Liver (tissue), 9 donors: Measurements from ENCODE around the gene LSAMP. TPM values are rescaled to one million over a fixed set of nuclear protein-coding genes. Genes with fewer than 3 reads are reported as not detected.

Experiments
- DNase-seq: peaks from one replicate; pipeline ENCODE4 v3.0.0-alpha.2; 2017; ENCODE audit warnings: low spot score
- H3K27ac ChIP-seq, 2 donors: one replicate each; pipeline ENCODE4 v1.7.0; 2013; ENCODE audit warnings: inconsistent platforms in 2 of 2, low read length in 2 of 2, control low read depth in 1 of 2, low read depth in 1 of 2, mild to moderate bottlenecking in 1 of 2
- H3K27me3 ChIP-seq, 4 donors: one replicate each; pipeline versions ENCODE4 v1.6.1 to v1.7.0; 2013; ENCODE audit warnings: low read length in 3 of 4, inconsistent platforms in 1 of 4, mild to moderate bottlenecking in 1 of 4, moderate library complexity in 1 of 4; ENCODE audit not compliant: control insufficient read depth in 4 of 4, insufficient read depth in 4 of 4
- H3K36me3 ChIP-seq, 4 donors: one replicate each; pipeline versions ENCODE4 v1.6.1 to v1.7.0; 2013; ENCODE audit warnings: low read length in 3 of 4, mild to moderate bottlenecking in 3 of 4, low read depth in 1 of 4, moderate library complexity in 1 of 4; ENCODE audit not compliant: control insufficient read depth in 4 of 4, insufficient read depth in 3 of 4
- H3K4me1 ChIP-seq, 4 donors: one replicate each; pipeline versions ENCODE4 v1.6.1 to v1.7.0; 2013; ENCODE audit warnings: low read length in 3 of 4, mild to moderate bottlenecking in 3 of 4, moderate library complexity in 1 of 4; ENCODE audit not compliant: control insufficient read depth in 4 of 4, insufficient read depth in 4 of 4
- H3K4me3 ChIP-seq, 3 donors: one replicate each; pipeline versions ENCODE4 v1.6.1 to v1.7.0; 2013; ENCODE audit warnings: low read length in 3 of 3, control low read depth in 1 of 3, low read depth in 1 of 3, mild to moderate bottlenecking in 1 of 3
- H3K9ac ChIP-seq, 2 donors: one replicate each; pipeline ENCODE4 v1.7.0; 2013; ENCODE audit warnings: low read length in 2 of 2, mild to moderate bottlenecking in 2 of 2, moderate library complexity in 2 of 2, control low read depth in 1 of 2, low read depth in 1 of 2
- H3K9me3 ChIP-seq, 4 donors: one replicate each; pipeline versions ENCODE4 v1.6.1 to v1.7.0; 2013; ENCODE audit warnings: low read length in 3 of 4; ENCODE audit not compliant: control insufficient read depth in 4 of 4
- EGR1 ChIP-seq, 2 donors: IDR thresholded peaks; 2 replicates each; pipeline ENCODE4 v1.6.1; 2016 to 2018; ENCODE audit warnings: antibody characterized with exemption in 2 of 2, low read depth in 2 of 2
- FOXA1 ChIP-seq: IDR thresholded peaks from 2 replicates; pipeline ENCODE4 v1.6.1; 2016; ENCODE audit warnings: antibody characterized with exemption
- FOXA2 ChIP-seq: IDR thresholded peaks from 2 replicates; pipeline ENCODE4 v1.6.1; 2016; ENCODE audit warnings: antibody characterized with exemption
- HNF4G ChIP-seq: IDR thresholded peaks from 2 replicates; pipeline ENCODE4 v1.6.1; 2016; ENCODE audit warnings: antibody characterized with exemption
- JUND ChIP-seq, 2 donors: IDR thresholded peaks; 2 replicates each; pipeline ENCODE4 v1.6.1; 2016; ENCODE audit warnings: antibody characterized with exemption in 2 of 2
- NR2F2 ChIP-seq: IDR thresholded peaks from 2 replicates; pipeline ENCODE4 v1.6.1; 2016; ENCODE audit warnings: antibody characterized with exemption
- RAD21 ChIP-seq, 2 donors: IDR thresholded peaks; 2 replicates each; pipeline ENCODE4 v1.6.1; 2016; ENCODE audit warnings: antibody characterized with exemption in 2 of 2, mild to moderate bottlenecking in 2 of 2
- RXRA ChIP-seq, 2 donors: IDR thresholded peaks; 2 replicates each; pipeline ENCODE4 v1.6.1; 2017 to 2018; ENCODE audit warnings: antibody characterized with exemption in 2 of 2, mild to moderate bottlenecking in 1 of 2
- SP1 ChIP-seq: IDR thresholded peaks from 2 replicates; pipeline ENCODE4 v1.6.1; 2018; ENCODE audit warnings: antibody characterized with exemption, mild to moderate bottlenecking
- ZBTB33 ChIP-seq: IDR thresholded peaks from 2 replicates; pipeline ENCODE4 v1.6.1; 2016; ENCODE audit warnings: antibody characterized with exemption
- WGBS: extraction: QIAGEN DNeasy Blood & Tissue Kit; methylation state at CpG from one replicate; pipeline ENCODE4 v1.1.7; 2013; 5-methylcytosine and 5-hydroxymethylcytosine counted together
- polyA plus RNA-seq, 2 donors: library from polyadenylated mRNA; stranded (reverse) in 1 of 2; unstranded in 1 of 2; fragments of 200-250 nt in 1 of 2; fragments of >200 nt in 1 of 2; fragmentation: Nextera tagmentation in 1 of 2; extraction: Ambion mirVana in 1 of 2; gene quantifications; one replicate each; pipeline versions ENCODE4 v1.2.1 to v1.2.3, GENCODE V29; 2013 to 2015
- total RNA-seq, 2 donors: library from RNA; depleted of rRNA; stranded (reverse); fragments of >200 nt; gene quantifications; one replicate each; pipeline ENCODE4 v1.2.3, GENCODE V29; 2014
- TF ChIP-seq, protein P1 (sequence below): fragments of 150-350 bp; IDR thresholded peaks from 2 replicates; pipeline ENCODE4 v1.5.1; 2017; ENCODE audit warnings: improper control_type of control experiment, low read depth, low read length; ENCODE audit not compliant: missing input control
- TF ChIP-seq, protein P2 (sequence below): IDR thresholded peaks from 2 replicates; pipeline ENCODE4 v1.6.1; 2016; ENCODE audit warnings: antibody characterized with exemption
- donor health status: healthy.
- donor health status: healthy.
- donor health status: healthy.
- donor health status: healthy.
- donor health status: healthy.

The LSAMP gene
- total and polyA plus RNA-seq, 4 donors: 0.01 to 0.17 (median 0.06) TPM

DNA sequence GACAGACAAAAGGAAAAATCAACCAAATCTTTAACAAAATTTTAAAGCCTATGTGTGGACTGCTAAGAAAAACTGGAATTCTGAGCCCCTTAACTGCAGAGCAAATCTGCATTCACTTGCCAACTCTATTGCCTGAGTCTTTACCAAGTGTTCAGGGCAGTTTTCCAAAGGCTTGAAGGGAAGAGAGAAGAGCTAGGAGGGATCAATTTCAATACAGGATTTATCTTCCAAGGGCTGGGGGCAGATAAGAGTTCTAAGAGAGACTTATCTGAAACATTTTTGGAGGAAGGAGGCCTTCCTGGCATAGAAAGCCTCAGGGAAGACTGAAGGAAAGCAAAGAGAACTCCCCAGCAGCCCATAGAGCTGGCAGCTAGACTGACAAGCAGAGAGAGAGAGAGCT is 31.4 kb upstream of the LSAMP start:
- no peak overlapping the region for H3K4me3 ChIP-seq
- peaks cover 0 to 6% (median under 1%) of the 10 kb centered on the region in 4 donors for H3K9me3 ChIP-seq
- no peak for DNase-seq
- TF ChIP-seq, protein P1, sequence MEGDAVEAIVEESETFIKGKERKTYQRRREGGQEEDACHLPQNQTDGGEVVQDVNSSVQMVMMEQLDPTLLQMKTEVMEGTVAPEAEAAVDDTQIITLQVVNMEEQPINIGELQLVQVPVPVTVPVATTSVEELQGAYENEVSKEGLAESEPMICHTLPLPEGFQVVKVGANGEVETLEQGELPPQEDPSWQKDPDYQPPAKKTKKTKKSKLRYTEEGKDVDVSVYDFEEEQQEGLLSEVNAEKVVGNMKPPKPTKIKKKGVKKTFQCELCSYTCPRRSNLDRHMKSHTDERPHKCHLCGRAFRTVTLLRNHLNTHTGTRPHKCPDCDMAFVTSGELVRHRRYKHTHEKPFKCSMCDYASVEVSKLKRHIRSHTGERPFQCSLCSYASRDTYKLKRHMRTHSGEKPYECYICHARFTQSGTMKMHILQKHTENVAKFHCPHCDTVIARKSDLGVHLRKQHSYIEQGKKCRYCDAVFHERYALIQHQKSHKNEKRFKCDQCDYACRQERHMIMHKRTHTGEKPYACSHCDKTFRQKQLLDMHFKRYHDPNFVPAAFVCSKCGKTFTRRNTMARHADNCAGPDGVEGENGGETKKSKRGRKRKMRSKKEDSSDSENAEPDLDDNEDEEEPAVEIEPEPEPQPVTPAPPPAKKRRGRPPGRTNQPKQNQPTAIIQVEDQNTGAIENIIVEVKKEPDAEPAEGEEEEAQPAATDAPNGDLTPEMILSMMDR: no peak
- TF ChIP-seq HNF4G: no peak
- no peak for TF ChIP-seq ZBTB33
- no peak for TF ChIP-seq FOXA1
- TF ChIP-seq RXRA (IDR thresholded peaks at IDR 0.05): no peak
- no peak for TF ChIP-seq SP1
- TF ChIP-seq RAD21 (IDR thresholded peaks at IDR 0.05): no peak
- no peak for TF ChIP-seq JUND (IDR thresholded peaks at IDR 0.05)
- no peak overlapping the region for H3K27ac ChIP-seq
- H3K36me3 ChIP-seq: no peaks in the 10 kb centered on the region
- no peaks in the 10 kb centered on the region for H3K4me1 ChIP-seq
- no peak overlapping the region for H3K9ac ChIP-seq
- H3K27me3 ChIP-seq: peaks cover 0 to 5% (median 0%) of the 10 kb centered on the region in 4 donors

GRCh38 chr3:116474801-116475200 is 29.5 kb upstream of the LSAMP start:
- H3K27ac ChIP-seq: no peak overlapping the region
- TF ChIP-seq FOXA2: no peak
- H3K36me3 ChIP-seq: no peaks in the 10 kb centered on the region
- H3K9me3 ChIP-seq: peaks cover 0 to 6% (median under 1%) of the 10 kb centered on the region in 4 donors
- peaks cover 0 to 5% (median 0%) of the 10 kb centered on the region in 4 donors for H3K27me3 ChIP-seq
- H3K9ac ChIP-seq: no peak overlapping the region
- H3K4me3 ChIP-seq: no peak overlapping the region
- no peak for DNase-seq
- no peaks in the 10 kb centered on the region for H3K4me1 ChIP-seq

DNA sequence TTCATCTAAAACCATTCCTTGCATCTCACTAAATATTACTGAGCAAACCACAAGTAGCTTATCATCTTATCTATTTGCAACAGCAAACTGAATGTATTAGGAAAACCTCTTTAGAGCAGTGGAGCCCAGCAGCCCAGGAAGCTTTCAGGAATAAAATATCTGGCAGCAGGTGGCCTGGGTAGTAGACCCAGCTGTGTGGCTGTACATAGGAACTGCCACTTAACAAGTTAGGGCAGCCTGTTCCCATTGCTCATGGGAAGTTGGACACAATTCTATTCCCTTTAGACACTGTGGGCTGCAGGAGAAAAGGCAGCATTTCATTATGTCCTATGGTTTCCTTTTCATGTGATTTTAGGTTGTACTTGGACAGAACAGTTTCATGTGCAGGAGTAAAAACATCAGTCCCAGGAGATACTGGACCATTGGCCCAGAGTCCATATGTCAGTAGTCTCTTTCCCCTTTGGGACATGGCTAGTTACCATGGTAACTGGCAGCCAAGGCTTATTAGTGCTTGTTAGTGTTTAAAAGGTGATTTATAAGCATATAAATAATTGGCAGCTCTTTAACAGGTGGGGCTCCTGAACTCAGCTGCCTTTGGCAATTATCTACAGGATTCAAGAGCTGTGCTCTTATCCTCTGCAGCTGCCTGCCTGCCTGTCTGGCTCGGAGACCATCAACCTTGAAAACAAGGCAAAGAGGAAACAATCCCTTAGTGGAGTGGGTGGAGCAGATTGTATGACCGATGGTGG is 28.9 kb upstream of the LSAMP start:
- no peak overlapping the region for H3K4me3 ChIP-seq
- H3K9ac ChIP-seq: no peak overlapping the region
- WGBS: 17% methylated on average over 2 of the region's 2 CpGs
- DNase-seq: no peak
- no peak overlapping the region for H3K27ac ChIP-seq
- H3K4me1 ChIP-seq: no peaks in the 10 kb centered on the region
- H3K27me3 ChIP-seq: peaks cover 0 to 5% (median 0%) of the 10 kb centered on the region in 4 donors
- peaks cover 0 to 5% (median under 1%) of the 10 kb centered on the region in 4 donors for H3K9me3 ChIP-seq
- no peaks in the 10 kb centered on the region for H3K36me3 ChIP-seq
- TF ChIP-seq EGR1 (IDR thresholded peaks at IDR 0.05; ENCODE audit: low read depth in 2 of 2) (no peak), FOXA1 (no peak), NR2F2 (no peak), FOXA2 (no peak)
- TF ChIP-seq, protein P2, sequence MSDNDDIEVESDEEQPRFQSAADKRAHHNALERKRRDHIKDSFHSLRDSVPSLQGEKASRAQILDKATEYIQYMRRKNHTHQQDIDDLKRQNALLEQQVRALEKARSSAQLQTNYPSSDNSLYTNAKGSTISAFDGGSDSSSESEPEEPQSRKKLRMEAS: no peak
- TF ChIP-seq, protein P1: no peak
